NCI-H146 treated with DMSO at 0.1 percent for 48 hours (cell line): ENCODE measurements around the gene TNFSF12.

Experiments
- DNase-seq: peaks from one replicate; lab custom pipeline; 2025; ENCODE audit not compliant: unreplicated experiment; lab: John Stamatoyannopoulos, UW

The TNFSF12 gene

DNA sequence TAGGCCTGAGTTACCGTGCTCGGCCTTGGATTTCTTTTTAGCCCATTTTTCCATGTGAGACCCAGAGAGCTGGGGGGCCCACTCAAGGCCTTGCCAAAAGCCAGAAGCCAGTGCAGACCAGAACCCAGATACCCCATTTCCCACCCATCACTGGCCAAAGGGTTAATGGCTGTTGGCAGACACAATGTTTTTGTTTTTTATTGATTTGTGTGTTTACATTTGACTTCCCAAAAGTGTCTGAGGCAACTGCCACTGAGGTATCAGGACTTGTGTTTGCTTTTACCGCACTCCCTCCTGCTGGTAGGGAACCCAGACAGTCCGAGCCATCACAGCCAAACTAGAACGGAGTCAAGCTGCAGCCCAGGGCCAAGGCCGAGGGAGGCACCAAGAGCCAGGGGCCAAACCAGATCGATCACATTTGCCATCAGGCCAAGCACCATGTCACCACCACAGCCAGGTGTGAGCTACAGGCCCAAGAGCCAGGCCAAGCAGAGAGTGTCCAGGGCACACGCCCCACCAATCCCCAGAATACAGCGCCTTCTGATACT, 7.7 kb upstream of the TNFSF12 start:
- no peak for DNase-seq

DNA sequence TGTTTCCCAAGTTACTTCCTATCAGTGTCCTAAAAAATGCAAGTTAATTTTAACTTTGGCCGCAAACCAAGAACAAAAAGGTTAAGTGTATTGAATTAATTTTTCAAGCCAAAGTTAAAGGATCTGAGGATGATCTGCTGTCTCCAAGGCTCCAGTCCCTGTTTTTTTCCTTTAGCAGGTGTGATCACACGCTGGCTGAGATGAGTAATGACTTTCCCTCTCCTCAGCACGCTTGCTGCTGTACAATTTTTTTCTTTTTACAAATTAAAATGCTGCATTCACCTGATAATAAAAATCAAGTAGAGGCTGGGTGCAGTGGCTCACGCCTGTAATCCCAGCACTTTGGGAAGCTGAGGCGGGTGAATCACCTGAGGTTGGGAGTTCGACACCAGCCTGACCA, 3.9 kb upstream of the TNFSF12 start:
- no peak for DNase-seq

DNA sequence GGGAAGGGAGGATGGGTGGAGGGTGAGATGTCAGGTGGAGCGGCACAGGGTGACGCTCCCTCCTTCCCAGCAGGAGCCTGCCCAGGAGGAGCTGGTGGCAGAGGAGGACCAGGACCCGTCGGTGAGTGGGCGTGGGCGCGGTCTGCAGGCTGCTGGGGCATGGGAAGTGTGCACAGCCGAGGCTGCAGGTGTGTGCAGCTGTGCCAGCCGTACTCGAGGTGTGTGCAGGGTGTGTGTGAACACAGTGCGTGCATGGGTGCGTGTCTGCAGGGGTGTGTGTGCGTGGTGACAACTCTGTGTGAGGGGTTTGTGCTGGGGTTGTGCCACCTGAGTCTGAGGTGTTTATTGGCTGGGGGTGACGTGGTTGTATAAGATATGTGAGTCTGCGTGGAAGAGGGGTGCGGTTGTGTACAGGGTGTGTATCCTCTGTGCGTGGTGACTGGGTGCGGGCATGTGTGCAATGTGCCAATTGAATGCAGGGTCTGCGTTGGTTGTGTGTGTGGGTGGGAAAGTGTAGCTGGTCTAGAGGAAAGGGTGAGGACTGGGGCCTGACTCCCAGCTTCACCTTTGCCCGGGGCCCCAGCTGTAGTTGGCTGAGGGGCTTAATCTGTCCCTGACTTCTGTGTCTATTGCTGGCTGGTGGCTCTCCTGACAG, 670 bp downstream of the TNFSF12 start:
- DNase-seq: no peak

DNA sequence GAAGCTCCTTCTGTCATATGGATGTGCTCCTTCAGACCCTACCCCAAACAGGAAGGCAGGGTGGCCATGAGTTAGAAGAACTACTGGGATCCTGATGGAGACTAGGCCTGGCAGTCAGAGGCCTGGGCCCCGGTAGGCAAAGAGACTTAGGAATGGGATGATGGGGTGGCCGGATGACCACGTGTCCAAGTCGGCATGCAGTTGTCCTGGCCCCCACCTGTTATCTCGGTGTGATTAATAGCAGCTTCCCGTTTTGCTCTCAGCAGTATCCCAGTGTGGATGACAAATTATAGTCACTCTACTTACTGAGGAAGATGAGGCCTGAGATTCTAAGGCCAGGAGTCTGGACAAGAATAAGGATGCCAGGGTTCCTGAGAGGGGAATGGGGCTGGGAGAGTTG, 1.5 kb downstream of the TNFSF12 start:
- no peak for DNase-seq

DNA sequence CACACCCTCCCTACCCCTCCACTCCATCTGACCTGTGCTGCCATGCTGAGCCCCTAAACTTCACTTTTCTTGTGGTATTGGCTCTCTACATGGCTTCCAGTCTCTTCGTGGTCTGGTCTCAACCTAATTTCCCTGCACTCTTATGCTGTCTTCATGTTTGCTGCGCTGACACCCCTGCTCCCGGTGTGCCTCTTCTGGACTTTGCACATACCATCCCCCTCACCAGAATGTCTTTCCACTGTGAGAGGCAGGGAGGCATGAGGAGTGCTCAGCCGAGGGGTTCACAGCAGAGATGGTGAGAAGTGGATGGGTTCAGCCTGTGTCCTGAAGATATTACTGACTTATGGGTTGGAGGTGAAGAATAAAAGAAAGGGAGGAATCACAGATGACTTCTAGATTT, 2.5 kb downstream of the TNFSF12 start:
- no peak for DNase-seq

DNA sequence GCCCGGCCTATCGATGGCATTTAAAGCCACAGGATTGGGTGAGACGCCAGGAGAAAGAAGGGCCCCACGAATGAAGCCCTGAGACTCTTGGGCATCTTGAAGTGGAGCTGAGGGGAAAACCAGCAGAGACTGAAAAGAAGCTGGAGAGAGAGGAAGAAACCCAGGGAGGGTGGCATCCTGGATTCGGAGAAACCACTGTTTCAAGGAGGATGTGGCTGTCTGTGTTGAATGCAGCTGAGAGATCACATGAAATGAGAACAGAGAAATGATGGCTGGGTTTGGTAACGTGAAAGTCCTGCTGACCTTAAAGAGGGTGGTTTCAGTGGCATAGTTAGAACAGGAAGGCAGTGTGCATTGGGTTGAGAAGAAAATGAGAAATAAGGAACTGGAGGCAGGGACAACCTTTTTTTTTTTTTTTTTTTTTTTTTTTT, 3.8 kb downstream of the TNFSF12 start:
- DNase-seq: no peak

DNA sequence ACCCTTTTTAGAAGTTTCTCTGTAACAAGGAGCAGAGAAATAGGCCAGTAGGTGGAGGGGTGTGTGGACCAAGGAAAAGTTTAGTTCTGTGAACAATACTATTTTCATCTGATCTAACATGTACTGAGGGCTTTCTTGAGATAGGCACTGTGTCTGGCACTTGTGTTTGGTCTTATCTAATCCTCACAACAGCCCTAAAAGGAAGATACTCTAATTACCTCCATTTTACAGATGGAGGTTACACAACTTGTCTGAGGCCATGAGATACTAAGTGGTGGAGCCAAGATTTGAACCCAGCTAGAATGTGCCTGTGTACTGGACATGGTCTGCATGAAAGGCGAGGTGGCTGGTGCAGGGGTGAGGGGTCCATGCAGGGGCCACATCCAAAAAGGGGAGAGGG, 4.5 kb downstream of the TNFSF12 start:
- no peak for DNase-seq

DNA sequence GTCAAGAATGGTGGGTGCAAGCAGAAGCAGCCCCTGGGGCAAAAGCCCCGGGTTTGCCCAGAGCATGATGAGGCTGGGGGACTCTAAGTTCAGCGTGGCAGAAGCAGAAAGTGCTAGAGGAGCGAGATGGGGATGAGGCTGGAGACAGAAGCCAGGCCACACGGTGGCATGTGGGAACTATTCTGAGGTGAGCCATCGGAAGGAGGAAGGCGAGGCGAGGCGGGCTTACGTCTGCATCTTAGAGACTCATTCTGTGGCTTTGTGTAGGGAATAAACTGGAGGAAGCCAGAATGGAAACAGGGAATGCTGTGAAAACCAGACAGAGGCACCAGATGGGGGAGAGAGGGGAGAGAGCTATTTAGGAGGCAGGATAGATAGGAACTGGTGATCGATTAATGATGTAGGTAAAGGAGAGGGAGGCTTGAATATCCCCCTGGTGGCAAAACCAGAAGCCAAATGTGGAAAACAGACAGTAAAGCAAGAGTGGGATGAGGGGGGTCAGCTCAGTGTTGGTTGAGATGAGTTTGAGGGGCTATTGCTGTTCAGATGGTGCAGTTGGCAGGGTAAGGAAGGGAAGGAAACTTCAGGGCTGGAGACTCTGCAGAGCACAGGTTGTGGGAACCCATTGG, 6.6 kb downstream of the TNFSF12 start:
- DNase-seq: no peak

DNA sequence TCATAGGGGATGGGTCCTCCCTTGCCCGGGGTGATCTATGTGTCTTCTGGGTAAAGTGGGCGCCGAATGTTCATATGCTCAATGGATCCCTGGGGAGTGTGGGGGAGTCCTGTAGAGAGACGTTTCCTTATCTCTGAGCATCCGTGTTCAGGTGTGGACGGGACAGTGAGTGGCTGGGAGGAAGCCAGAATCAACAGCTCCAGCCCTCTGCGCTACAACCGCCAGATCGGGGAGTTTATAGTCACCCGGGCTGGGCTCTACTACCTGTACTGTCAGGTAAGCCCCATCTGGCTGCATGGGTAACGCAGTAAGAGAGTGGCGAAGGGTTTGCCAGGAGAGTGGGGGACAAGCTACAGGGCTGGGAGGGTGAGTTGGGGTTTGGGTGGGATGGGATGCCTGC, 7.8 kb downstream of the TNFSF12 start:
- no peak for DNase-seq

DNA sequence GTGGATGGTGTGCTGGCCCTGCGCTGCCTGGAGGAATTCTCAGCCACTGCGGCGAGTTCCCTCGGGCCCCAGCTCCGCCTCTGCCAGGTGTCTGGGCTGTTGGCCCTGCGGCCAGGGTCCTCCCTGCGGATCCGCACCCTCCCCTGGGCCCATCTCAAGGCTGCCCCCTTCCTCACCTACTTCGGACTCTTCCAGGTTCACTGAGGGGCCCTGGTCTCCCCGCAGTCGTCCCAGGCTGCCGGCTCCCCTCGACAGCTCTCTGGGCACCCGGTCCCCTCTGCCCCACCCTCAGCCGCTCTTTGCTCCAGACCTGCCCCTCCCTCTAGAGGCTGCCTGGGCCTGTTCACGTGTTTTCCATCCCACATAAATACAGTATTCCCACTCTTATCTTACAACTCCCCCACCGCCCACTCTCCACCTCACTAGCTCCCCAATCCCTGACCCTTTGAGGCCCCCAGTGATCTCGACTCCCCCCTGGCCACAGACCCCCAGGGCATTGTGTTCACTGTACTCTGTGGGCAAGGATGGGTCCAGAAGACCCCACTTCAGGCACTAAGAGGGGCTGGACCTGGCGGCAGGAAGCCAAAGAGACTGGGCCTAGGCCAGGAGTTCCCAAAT, 8.4 kb downstream of the TNFSF12 start:
- DNase-seq: no peak

DNA sequence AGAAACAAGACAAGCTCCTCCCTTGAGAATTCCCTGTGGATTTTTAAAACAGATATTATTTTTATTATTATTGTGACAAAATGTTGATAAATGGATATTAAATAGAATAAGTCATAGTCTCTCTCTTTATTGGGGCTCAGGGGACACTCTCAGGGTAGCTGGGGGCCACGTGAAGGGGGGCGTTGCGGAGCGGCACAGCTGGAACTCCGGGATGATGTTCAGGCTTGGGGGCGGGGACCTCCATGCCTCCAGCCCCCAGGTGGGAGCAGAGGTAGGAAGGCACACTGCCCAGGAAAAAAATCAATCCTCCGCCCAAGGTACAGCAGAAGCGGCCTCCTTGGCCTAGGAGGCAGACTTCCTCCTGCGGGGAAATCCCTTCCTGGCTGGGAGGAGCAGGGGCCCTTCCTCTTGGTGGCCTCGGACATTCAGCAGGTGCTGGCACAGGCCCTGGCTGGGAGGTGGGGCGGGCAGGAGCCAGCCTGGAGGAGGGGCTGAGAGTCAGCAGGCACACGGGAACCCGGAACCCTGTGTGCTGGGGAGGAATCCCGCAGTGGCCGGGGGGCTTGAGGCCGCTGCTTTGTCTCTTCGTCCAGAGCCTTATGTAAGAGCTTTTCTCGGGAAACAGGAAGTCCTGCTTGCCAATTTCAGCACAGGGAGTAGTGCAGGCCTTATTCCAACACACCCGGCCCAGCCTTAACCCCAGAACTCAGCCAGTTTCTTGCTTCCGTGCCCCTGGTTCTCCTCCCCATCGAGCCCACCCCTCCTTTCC, 9.1 kb downstream of the TNFSF12 start:
- peak; percentile 32 for DNase-seq

DNA sequence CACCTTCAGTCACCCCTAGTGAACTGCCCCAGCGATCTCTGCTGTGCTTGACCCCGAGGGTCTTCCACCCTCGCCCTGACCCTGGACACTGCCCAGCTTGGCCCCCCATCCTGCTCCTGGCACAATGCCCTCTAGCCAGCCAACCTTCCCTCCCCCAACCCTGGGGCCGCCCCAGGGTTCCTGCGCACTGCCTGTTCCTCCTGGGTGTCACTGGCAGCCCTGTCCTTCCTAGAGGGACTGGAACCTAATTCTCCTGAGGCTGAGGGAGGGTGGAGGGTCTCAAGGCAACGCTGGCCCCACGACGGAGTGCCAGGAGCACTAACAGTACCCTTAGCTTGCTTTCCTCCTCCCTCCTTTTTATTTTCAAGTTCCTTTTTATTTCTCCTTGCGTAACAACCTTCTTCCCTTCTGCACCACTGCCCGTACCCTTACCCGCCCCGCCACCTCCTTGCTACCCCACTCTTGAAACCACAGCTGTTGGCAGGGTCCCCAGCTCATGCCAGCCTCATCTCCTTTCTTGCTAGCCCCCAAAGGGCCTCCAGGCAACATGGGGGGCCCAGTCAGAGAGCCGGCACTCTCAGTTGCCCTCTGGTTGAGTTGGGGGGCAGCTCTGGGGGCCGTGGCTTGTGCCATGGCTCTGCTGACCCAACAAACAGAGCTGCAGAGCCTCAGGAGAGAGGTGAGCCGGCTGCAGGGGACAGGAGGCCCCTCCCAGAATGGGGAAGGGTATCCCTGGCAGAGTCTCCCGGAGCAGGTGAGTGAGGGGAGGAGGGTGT, 9.9 kb downstream of the TNFSF12 start, which contains the start of gene TNFSF13:
Gene TNFSF13 (plus strand): TSS at position 207 of the 776 bp plus-strand sequence. CDS start 290 bp downstream, at position 497.
- no peak for DNase-seq

DNA sequence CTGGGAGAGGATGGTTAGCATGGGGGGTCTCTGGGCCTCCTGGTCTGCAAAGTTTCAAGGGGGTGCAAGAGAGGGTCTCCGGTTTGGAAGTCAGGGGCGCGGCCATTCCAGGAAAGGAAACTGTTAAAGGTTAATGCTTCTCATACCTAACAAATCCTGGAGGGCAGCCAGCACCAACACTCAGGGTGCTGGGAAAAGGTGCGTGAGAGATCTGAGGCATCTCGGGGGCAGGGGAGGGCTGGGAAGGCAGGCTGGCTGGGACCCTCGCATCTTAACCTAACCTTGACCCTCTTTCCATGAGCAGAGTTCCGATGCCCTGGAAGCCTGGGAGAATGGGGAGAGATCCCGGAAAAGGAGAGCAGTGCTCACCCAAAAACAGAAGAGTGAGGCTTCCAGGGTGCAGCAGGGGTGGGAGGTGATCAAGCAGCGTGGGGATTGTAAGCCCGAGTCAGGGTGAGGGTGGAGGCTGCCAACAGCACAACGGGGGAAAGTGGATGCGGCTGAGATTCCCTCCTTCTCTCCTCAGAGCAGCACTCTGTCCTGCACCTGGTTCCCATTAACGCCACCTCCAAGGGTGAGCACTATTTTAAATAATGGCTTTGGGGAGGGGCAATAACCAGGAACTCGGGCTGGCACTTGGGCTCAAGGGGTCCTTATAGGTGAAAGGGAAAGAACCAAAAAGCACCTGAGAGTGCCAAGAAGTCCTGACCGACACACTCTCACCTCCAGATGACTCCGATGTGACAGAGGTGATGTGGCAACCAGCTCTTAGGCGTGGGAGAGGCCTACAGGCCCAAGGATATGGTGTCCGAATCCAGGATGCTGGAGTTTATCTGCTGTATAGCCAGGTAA, 10.7 kb downstream of the TNFSF12 start:
- DNase-seq: no peak

DNA sequence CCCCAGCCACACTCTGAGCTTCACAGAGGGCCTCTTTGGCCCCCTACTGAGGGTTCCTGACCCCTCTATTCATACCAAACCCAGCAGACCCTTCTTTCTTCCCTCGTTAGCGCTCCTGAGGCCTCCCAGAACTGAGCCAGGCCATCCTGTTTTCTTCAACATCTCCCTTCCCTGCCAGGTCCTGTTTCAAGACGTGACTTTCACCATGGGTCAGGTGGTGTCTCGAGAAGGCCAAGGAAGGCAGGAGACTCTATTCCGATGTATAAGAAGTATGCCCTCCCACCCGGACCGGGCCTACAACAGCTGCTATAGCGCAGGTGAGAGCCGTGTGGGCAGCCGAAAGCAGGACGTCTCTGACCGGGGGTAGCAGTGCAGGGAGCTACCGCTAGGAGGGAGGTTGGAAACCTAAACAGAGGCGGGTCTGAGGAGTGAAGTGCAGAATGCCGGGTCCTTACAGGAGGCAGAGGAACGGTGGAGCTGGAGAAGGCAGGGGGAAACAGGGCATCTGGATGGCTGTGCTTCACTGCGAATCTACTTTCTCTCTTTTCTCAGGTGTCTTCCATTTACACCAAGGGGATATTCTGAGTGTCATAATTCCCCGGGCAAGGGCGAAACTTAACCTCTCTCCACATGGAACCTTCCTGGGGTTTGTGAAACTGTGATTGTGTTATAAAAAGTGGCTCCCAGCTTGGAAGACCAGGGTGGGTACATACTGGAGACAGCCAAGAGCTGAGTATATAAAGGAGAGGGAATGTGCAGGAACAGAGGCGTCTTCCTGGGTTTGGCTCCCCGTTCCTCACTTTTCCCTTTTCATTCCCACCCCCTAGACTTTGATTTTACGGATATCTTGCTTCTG, 11.5 kb downstream of the TNFSF12 start:
- peak; percentile 17 for DNase-seq

DNA sequence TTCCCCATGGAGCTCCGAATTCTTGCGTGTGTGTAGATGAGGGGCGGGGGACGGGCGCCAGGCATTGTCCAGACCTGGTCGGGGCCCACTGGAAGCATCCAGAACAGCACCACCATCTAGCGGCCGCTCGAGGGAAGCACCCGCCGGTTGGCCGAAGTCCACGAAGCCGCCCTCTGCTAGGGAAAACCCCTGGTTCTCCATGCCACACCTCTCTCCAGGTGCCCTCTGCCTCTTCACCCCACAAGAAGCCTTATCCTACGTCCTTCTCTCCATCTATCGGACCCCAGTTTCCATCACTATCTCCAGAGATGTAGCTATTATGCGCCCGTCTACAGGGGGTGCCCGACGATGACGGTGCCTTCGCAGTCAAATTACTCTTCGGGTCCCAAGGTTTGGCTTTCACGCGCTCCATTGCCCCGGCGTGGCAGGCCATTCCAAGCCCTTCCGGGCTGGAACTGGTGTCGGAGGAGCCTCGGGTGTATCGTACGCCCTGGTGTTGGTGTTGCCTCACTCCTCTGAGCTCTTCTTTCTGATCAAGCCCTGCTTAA, 12.2 kb downstream of the TNFSF12 start:
- peak; percentile 84 for DNase-seq

DNA sequence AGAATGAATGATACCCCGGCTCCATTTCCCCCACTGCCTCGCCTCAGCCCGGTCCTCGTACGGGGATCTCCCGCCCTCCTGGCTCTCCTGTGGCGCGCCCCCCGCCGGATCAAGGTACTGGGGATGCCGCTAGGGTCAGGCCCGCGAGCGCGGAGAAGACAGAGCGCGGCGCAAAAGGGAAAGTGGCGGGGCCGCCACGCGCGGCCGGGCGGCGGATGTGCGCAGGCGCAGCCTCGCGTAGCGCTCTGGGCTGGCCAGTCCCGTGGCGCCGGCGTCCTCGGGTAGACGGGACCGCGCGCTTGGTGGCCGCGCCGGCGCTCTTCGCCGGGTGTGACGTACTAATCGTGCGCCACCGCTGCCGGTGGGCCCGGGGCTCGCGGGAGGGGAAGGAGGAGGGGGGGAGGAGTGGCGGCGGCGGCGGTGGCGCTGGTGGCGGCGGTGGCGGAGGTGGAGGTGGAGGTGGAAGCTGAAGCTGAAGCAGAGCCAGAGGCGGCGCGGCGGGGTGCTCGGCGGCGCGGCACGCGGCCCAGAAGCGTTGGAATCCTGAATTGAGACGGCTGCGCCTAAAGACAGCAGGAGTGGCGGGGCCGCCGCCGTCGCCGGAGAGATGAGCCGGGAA, 12.8 kb downstream of the TNFSF12 start, which contains the start of gene SENP3:
Gene SENP3 (plus strand): TSS at position 331 of the 619 bp plus-strand sequence. CDS start 1,158 bp downstream, outside the sequence.
- DNase-seq: peak; percentile 62

DNA sequence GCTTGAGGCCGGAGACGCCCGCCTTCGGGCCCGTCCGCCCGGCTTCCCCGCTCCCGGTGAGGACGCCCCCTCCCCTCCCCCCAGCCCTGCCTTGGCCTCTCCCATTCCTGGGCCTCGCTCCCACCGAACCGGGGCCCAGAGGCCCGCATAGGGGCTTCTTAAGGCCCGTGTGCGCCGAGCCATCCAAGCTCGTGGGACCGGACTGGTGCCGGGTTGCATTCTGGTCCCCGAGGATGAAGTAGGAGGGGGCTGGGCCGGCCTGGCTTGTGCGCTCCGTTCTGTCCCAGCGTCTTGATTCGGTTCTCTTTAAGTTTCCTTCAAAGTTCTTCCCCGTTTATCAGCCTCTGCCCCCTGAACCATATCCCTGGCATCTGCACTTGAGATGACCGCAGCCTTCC, 13.3 kb downstream of the TNFSF12 start:
- DNase-seq: no peak
